Epidermal melanocyte (primary cell): ENCODE results near the gene E2F1.

Experiments
- DNase-seq: peaks from one replicate; pipeline ENCODE4 v3.0.0; 2011; ENCODE audit warnings: low spot score; ENCODE audit not compliant: insufficient read length

E2F1 gene

GRCh38 chr20:33687993-33688937, 2.1 kb upstream of the E2F1 start:
- DNase-seq, result no peak

- no peak for DNase-seq
These were observed 1.3 kb upstream of the E2F1 start for GRCh38 chr20:33687370-33687915.

GRCh38 chr20:33686984-33687366, 790 bp upstream of the E2F1 start:
- no peak for DNase-seq

- DNase-seq, result peak; percentile 5
These were observed 671 bp downstream of the E2F1 start for GRCh38 chr20:33685328-33686099.

GRCh38 chr20:33684533-33685327, 1.5 kb downstream of the E2F1 start:
- DNase-seq, result peak; percentile 11

- DNase-seq, result no peak
These were observed 4.3 kb downstream of the E2F1 start for GRCh38 chr20:33681728-33682353.

GRCh38 chr20:33681288-33681687, 4.9 kb downstream of the E2F1 start:
- no peak for DNase-seq

- no peak for DNase-seq
These were observed 5.5 kb downstream of the E2F1 start for GRCh38 chr20:33680686-33681085.

- peak; percentile 7 for DNase-seq
These were observed 6.3 kb downstream of the E2F1 start for GRCh38 chr20:33679758-33680485.

GRCh38 chr20:33677991-33678702, 8.0 kb downstream of the E2F1 start:
- no peak for DNase-seq

GRCh38 chr20:33676652-33677645, 9.2 kb downstream of the E2F1 start:
- DNase-seq, result no peak

GRCh38 chr20:33676121-33676520, 10.1 kb downstream of the E2F1 start:
- no peak for DNase-seq

GRCh38 chr20:33675136-33675959, 10.8 kb downstream of the E2F1 start:
- DNase-seq, result no peak

GRCh38 chr20:33674294-33675135, 11.7 kb downstream of the E2F1 start, which contains the start of gene NECAB3:
TSS of gene NECAB3 (minus strand) at chr20:33674428. CDS start at chr20:33674352, 76 bp downstream.
- peak; percentile 85 for DNase-seq

- DNase-seq, result no peak
These were observed 12.5 kb downstream of the E2F1 start for GRCh38 chr20:33673410-33674293.

GRCh38 chr20:33673114-33673409, 13.1 kb downstream of the E2F1 start:
- DNase-seq, result no peak
